Bronchial epithelial cell (primary cell): ENCODE measurements around the gene HIRA. TPM values are rescaled to one million over a fixed set of nuclear protein-coding genes. Genes with fewer than 3 reads are reported as not detected.

Experiments
- DNase-seq: peaks from one replicate; pipeline ENCODE4 v3.0.0-alpha.2; 2010; ENCODE audit warnings: low read depth
- FAIRE-seq: peaks from 2 replicates; lab custom pipeline; 2011; peaks lifted over from hg19 to GRCh38; lab: Jason Lieb, UNC
- H3K27me3 ChIP-seq: 2 replicates; pipeline ENCODE4 v1.5.1; 2011; ENCODE audit warnings: low read length; ENCODE audit not compliant: control insufficient read depth, insufficient read depth
- H3K36me3 ChIP-seq: 2 replicates; pipeline ENCODE4 v1.5.1; 2011; ENCODE audit warnings: low read length; ENCODE audit not compliant: control insufficient read depth, insufficient read depth
- H3K4me3 ChIP-seq: 2 replicates; pipeline ENCODE4 v1.5.1; 2011; ENCODE audit warnings: mild to moderate bottlenecking, low read depth, low read length, control low read depth
- total RNA-seq: library from RNA; depleted of rRNA; stranded (reverse); fragments of >200 nt; gene quantifications from 2 replicates; pipeline ENCODE4 v1.2.1, GENCODE V29; 2014
- TF ChIP-seq, protein P1 (sequence below): IDR thresholded peaks from 2 replicates; pipeline ENCODE4 v1.5.1; 2011; ENCODE audit warnings: mild to moderate bottlenecking, moderate library complexity, low read length, control low read depth, inconsistent platforms; ENCODE audit not compliant: insufficient read depth, severe bottlenecking

Gene HIRA
- total RNA-seq, 1 donor from 2014 or later, result 22.4 TPM

DNA sequence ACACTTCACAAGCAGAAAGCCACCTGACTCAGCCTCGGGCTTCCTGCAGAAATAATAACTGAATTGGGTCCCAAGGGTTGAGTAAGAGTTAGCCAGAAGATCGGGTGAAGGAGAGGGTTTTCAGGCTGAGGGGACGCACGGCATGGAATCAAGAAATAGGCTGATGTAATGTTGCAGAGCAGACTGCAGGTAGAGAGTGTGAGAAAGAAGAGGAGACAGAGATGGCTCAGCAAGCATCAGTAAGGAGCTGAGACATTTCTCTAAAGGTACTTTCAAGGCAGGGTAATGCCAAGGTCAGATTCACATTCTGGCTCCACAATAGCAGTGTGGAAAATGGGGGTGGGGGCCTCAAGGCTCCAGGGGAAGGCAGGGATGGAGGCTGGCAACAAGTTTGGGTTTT is 18.6 kb downstream of the HIRA start:
- Histone ChIP-seq H3K4me3 (no peak overlapping the region), H3K36me3 (peaks cover 6% of the 10 kb centered on the region), H3K27me3 (no peaks in the 10 kb centered on the region)
- no peak for FAIRE-seq
- TF ChIP-seq, protein P1, sequence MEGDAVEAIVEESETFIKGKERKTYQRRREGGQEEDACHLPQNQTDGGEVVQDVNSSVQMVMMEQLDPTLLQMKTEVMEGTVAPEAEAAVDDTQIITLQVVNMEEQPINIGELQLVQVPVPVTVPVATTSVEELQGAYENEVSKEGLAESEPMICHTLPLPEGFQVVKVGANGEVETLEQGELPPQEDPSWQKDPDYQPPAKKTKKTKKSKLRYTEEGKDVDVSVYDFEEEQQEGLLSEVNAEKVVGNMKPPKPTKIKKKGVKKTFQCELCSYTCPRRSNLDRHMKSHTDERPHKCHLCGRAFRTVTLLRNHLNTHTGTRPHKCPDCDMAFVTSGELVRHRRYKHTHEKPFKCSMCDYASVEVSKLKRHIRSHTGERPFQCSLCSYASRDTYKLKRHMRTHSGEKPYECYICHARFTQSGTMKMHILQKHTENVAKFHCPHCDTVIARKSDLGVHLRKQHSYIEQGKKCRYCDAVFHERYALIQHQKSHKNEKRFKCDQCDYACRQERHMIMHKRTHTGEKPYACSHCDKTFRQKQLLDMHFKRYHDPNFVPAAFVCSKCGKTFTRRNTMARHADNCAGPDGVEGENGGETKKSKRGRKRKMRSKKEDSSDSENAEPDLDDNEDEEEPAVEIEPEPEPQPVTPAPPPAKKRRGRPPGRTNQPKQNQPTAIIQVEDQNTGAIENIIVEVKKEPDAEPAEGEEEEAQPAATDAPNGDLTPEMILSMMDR, result no peak
- no peak for DNase-seq

DNA sequence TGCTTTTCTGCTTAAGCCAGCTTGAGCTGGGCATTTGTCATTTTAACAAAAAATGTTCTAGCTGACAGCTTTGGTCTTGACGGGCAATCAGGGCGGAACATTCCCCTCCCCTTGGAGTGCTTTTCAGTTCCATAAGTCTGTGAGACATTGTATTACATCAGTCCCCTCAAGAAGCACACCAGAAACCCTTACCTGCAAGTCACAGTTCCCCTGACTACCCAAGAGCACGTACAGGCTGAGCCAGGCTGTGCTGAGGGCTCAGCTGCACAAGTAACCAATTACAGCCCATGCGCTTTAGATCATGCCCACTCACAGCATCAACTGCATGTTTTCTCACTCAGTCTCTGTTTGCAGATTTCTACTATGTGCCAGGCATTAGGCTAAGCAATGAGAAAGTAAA is 19.1 kb downstream of the HIRA start:
- no peak for DNase-seq
- no peak for FAIRE-seq
- peaks cover 9% of the 10 kb centered on the region for H3K36me3 ChIP-seq
- no peaks in the 10 kb centered on the region for H3K27me3 ChIP-seq
- H3K4me3 ChIP-seq, result no peak overlapping the region
- TF ChIP-seq, protein P1, result no peak

DNA sequence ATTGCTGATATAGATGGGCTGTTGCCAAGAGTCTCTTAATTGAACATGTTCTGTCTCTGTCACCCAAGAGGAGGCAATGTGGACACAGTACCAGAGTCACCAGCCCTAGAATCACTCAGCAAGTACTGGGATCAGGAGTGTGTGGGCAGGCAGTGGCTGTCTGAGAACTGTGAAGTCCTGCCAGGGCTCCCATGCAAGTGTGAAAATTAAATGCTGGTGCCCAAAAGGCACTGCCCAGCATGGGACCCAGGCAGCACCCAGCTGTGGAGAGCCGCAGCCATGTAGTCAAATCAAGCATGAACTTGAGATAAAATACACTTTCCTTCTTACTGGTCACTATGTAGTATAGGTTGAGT is 19.9 kb downstream of the HIRA start:
- TF ChIP-seq, protein P1, result no peak
- Histone ChIP-seq H3K27me3 (no peaks in the 10 kb centered on the region), H3K4me3 (no peak overlapping the region), H3K36me3 (peaks cover 9% of the 10 kb centered on the region)
- DNase-seq, result no peak
- no peak for FAIRE-seq

DNA sequence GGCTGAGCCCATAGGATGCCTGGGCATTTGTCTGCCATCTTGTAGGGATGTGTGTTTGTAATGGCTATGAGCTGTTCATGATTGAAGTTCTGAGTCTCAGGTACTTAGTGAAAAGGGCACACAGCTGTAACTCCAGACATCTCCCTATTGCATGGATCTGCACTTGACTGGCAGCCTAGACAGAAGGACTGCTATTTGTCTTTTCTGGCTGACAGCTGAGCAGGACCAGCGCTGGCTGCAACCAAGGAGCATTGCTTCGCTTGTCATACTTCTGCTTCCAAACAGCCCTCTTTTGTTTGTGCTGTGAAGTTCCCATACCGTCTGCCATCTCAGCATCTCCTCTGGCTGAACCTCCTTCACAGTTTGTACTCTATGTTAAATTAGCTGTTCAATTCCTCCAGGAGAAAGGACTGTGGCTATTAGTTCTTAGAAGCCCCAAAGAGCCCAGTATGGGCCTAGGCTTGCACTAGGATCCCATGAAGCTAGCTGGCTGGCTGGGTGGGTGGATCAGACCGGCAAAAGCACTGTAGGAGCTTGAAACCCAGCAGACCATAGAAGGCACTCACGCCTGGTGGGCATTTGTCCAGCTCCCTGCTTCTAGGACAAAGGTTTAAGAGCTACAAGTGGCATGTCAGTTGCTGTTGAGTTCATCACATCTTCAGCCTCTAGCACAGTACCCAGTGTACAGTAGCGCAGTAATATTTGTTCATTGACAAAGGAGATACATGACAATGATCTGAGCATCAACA is 20.4 kb downstream of the HIRA start:
- TF ChIP-seq, protein P1, result no peak
- FAIRE-seq, result no peak
- H3K4me3 ChIP-seq, result no peak overlapping the region
- no peak for DNase-seq
- peaks cover 12% of the 10 kb centered on the region for H3K36me3 ChIP-seq
- no peaks in the 10 kb centered on the region for H3K27me3 ChIP-seq

DNA sequence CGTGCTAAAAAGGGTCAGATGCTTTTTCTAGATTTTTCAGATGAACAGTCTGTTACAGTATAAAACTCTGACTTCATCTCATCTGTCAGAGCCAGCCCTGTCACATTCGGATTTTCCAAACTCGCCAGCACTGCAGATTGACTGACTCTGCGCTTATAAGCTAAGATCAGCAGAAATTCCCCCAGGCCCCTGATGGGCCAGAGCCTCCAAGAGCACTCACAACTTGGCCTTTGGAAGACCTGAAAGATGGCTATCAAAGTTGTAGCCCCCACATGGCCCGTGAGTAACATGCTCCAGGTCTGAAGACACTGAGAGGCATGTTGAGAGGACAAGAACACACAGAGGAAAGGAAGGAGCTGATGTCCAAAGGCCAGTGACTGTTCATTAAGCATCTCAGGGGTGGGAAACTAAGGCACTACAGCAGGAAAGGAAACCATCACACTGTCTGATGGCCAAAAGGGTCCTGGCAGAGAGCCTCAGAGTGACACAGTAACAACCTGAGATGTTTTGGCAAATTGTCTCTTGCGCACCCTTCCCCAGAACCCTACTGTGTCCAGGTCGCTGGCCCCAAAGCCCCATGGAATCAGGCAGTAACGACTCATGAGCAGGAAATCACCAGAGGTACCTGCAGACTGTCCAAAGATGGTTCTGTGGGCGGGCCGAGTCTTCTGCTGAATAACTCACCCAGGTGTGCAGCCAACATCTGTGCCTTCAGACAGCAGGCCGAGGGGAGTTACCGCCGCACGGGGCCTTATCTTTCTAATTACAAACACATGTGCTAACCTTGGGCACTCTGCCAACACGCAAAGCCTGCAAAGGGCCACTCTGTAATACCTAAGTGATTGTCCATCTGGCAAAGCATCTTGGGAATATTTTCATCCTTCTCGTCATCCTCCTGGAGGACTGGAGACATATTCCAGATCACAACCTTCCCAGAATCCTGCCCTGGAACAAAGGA is 23.6 kb downstream of the HIRA start:
- no peak for DNase-seq
- TF ChIP-seq, protein P1, result no peak
- no peaks in the 10 kb centered on the region for H3K27me3 ChIP-seq
- no peak for FAIRE-seq
- H3K36me3 ChIP-seq, result peaks cover 16% of the 10 kb centered on the region
- no peak overlapping the region for H3K4me3 ChIP-seq
